B cell (primary cell): ENCODE measurements around the gene TET3.

Experiments
- CTCF ChIP-seq: fragments of 200-600 bp; IDR thresholded peaks from one replicate; pipeline ENCODE4 v1.8.0; 2022; ENCODE audit warnings: antibody characterized with exemption, mild to moderate bottlenecking
- EZH2 ChIP-seq: IDR thresholded peaks from 2 replicates; pipeline ENCODE4 v1.6.1; 2012; ENCODE audit warnings: borderline replicate concordance, low read depth, mild to moderate bottlenecking, moderate library complexity, low read length; ENCODE audit not compliant: insufficient read depth, poor library complexity, severe bottlenecking

GRCh38 chr2:74004212-74005182 lies 19.8 kb downstream of the TET3 start:
- no peak for TF ChIP-seq CTCF
- no peak for TF ChIP-seq EZH2
